Mammary epithelial cell (primary cell): Measurements from ENCODE around the gene TSHZ1.

Experiments
- CTCF ChIP-seq, 2 donors: IDR thresholded peaks in 1 of 2; conservative IDR thresholded peaks in 1 of 2; 2 replicates each; pipeline ENCODE4 v1.5.1; 2011 to 2012; ENCODE audit warnings: inconsistent platforms in 2 of 2, low read length in 2 of 2, mild to moderate bottlenecking in 2 of 2, control low read depth in 1 of 2, low read depth in 1 of 2; ENCODE audit not compliant: insufficient read depth in 1 of 2; ENCODE audit errors: extremely low read depth in 1 of 2
- EZH2 ChIP-seq: IDR thresholded peaks from 2 replicates; pipeline ENCODE4 v1.6.1; 2012; ENCODE audit warnings: low read length, inconsistent platforms, borderline replicate concordance

DNA sequence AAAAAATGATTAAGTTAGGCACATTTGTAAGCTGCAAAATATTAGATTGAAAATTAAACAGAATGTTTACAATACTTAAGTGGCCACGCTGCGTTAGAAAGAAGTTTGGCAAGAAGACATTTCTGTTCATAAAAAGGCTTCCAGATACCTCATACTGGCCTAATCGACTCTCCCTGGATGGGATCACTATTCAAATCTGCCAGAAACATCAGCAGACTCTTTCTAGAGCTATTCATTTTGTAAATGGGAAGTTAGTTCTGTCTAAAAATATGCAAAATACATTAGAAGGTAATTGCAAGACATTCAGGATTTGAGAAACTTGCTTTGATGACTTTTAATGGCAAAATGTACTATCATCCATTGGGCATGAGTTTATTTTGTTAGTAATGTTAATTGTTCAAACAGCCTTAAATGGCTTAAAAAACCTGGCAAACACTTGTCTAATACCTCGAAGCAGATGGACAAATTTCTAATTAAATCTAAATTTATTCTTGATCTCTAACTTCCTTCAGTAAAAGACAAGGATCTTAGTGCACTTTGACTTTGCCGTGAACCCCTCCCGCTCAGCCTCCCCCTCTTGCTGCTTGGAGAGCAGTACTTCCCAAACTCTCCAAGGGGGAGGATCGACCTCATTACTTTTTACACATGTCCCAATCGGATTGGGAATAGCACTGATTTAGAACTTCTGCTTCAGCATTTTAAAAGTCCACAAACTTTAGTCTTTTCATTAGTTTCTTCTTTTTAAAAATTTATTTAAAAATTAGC lies 113.4 kb downstream of the TSHZ1 start:
- TF ChIP-seq CTCF (conservative IDR thresholded peaks at IDR 0.05 in 1 of 2, IDR thresholded peaks at IDR 0.05 in 1 of 2; ENCODE audit: extremely low read depth in 1 of 2, insufficient read depth in 1 of 2, low read depth in 1 of 2, low read length in 2 of 2) (no peak), EZH2 (no peak)
